HepG2 (cell line): Measurements from ENCODE around the gene DMGDH. TPM values are rescaled to one million over a fixed set of nuclear protein-coding genes. Genes with fewer than 3 reads are reported as not detected.

Source experiments
- ATAC-seq: fragments of 200-7000 bp; cut with Tn5 transposase; 3 replicates; pipeline ENCODE4 v1.9.1; 2020; ENCODE audit warnings: mild to moderate bottlenecking, moderate library complexity
- BruUV-seq: library from RNA; stranded (reverse); fragments of 400-500 nt; replicated peaks from 2 replicates; lab custom pipeline; 2021; lab: Mats Ljungman, UMichigan
- CTCF ChIA-PET: fragments of 300-600 bp; formaldehyde crosslinking; extraction: SDS; loops from one replicate; lab custom pipeline; 2021; ENCODE audit warnings: low total read pairs, inconsistent platforms, low intra/inter-chr PET ratio; lab: Yijun Ruan, JAX
- POLR2A ChIA-PET: fragments of 350-600 bp; sonication (Branson Sonifier 250); formaldehyde crosslinking; loops from one replicate; lab custom pipeline; 2020; ENCODE audit warnings: antibody characterized with exemption, inconsistent platforms; lab: Yijun Ruan, JAX
- DNase-seq: peaks from one replicate; pipeline ENCODE4 v3.0.0-alpha.2; 2015; ENCODE audit warnings: low spot score
- FAIRE-seq: peaks from 3 replicates; lab custom pipeline; 2011; peaks lifted over from hg19 to GRCh38; lab: Jason Lieb, UNC
- H2AFZ ChIP-seq: one replicate; pipeline ENCODE4 v1.6.1; 2011; ENCODE audit warnings: low read length, inconsistent platforms
- H3K27ac ChIP-seq: fragments of 300-600 bp; 3 replicates; pipeline ENCODE4 v1.8.0; 2011; ENCODE audit warnings: mixed run types, mild to moderate bottlenecking, mixed read lengths, low read length, inconsistent platforms; ENCODE audit not compliant: insufficient read depth; ENCODE audit errors: extremely low read length
- H3K27me3 ChIP-seq, 2 experiments: fragments of 200-600 bp in 1 of 2; 2 replicates in 1 of 2; 3 replicates in 1 of 2; pipeline versions ENCODE4 v1.6.0 to v1.8.0; 2011; ENCODE audit warnings: low read length in 2 of 2, mild to moderate bottlenecking in 2 of 2, moderate library complexity in 2 of 2, inconsistent platforms in 1 of 2; ENCODE audit not compliant: insufficient read depth in 2 of 2, control insufficient read depth in 1 of 2
- H3K36me3 ChIP-seq, 2 experiments: fragments of 200-600 bp in 1 of 2; replicated peaks in 1 of 2; 2 replicates in 1 of 2; 3 replicates in 1 of 2; pipeline versions ENCODE4 v1.5.1 to v1.8.0; 2011; ENCODE audit warnings: low read length in 2 of 2, inconsistent platforms in 1 of 2; ENCODE audit not compliant: insufficient read depth in 2 of 2, control insufficient read depth in 1 of 2
- H3K4me1 ChIP-seq: 2 replicates; pipeline ENCODE4 v1.5.1; 2012; ENCODE audit warnings: low read length, inconsistent platforms; ENCODE audit not compliant: insufficient read depth
- H3K4me2 ChIP-seq: 2 replicates; pipeline ENCODE4 v1.6.0; 2011; ENCODE audit warnings: low read depth, low read length, inconsistent platforms
- H3K4me3 ChIP-seq, 3 experiments: fragments of 200-600 bp in 1 of 3; sonication (generic), shearing (Covaris generic) in 1 of 3; replicated peaks in 1 of 3; 2 replicates each; pipeline ENCODE4 v1.5.1; 2011 to 2016; ENCODE audit warnings: low read length in 3 of 3, inconsistent platforms in 2 of 3, low read depth in 2 of 3, mild to moderate bottlenecking in 2 of 3, control low read depth in 1 of 3, mixed read lengths in 1 of 3; ENCODE audit not compliant: insufficient read depth in 1 of 3
- H3K79me2 ChIP-seq: one replicate; pipeline ENCODE4 v1.6.1; 2011; ENCODE audit warnings: low read length, inconsistent platforms; ENCODE audit not compliant: insufficient read depth
- H3K9ac ChIP-seq: 2 replicates; pipeline ENCODE4 v1.6.0; 2011; ENCODE audit warnings: mild to moderate bottlenecking, low read depth, low read length, inconsistent platforms; ENCODE audit not compliant: insufficient read depth
- H3K9me3 ChIP-seq: 2 replicates; pipeline ENCODE4 v1.5.1; 2012; ENCODE audit warnings: mild to moderate bottlenecking, low read length
- H4K20me1 ChIP-seq: 2 replicates; pipeline ENCODE4 v1.6.0; 2011; ENCODE audit warnings: inconsistent platforms, mild to moderate bottlenecking, low read length, moderate library complexity; ENCODE audit not compliant: insufficient read depth
- AHR ChIP-seq: IDR thresholded peaks from 2 replicates; pipeline ENCODE4 v1.6.1; 2018; ENCODE audit warnings: missing genetic modification reagents, missing compliant biosample characterization
- ATF7 ChIP-seq, 2 experiments: fragments of 450-650 bp in 1 of 2; sonication (generic) in 1 of 2; formaldehyde crosslinking in 1 of 2; IDR thresholded peaks; 2 replicates each; pipeline versions ENCODE4 v1.4.0 to v1.6.1; 2016 to 2020; ENCODE audit warnings: antibody characterized with exemption in 1 of 2, mild to moderate bottlenecking in 1 of 2, missing genetic modification reagents in 1 of 2
- CEBPG ChIP-seq: IDR thresholded peaks from 2 replicates; pipeline ENCODE4 v1.6.1; 2016
- POLR2AphosphoS2 ChIP-seq: IDR thresholded peaks from 2 replicates; pipeline ENCODE4 v1.6.1; 2011; ENCODE audit warnings: low read depth, low read length, improper control_type of control experiment
- RBM22 ChIP-seq: fragments of 200-400 bp; formaldehyde crosslinking; optimal IDR thresholded peaks from 2 replicates; pipeline ENCODE3; 2017; ENCODE audit warnings: mild to moderate bottlenecking, low read length, moderate library complexity
- ZKSCAN1 ChIP-seq: fragments of 150-350 bp; IDR thresholded peaks from 2 replicates; pipeline ENCODE4 v1.6.1; 2014; ENCODE audit warnings: low read length
- ZNF451 ChIP-seq: sonication (generic); formaldehyde crosslinking; IDR thresholded peaks from 2 replicates; pipeline ENCODE4 v1.5.0; 2020; ENCODE audit warnings: mild to moderate bottlenecking, missing genetic modification reagents
- ZNF510 ChIP-seq: sonication (generic); formaldehyde crosslinking; IDR thresholded peaks from 2 replicates; pipeline ENCODE4 v1.4.0; 2020; ENCODE audit warnings: low read depth, mild to moderate bottlenecking, missing genetic modification reagents
- ZNF550 ChIP-seq: sonication (generic); formaldehyde crosslinking; IDR thresholded peaks from 2 replicates; pipeline ENCODE4 v1.4.0; 2020; ENCODE audit warnings: mild to moderate bottlenecking, missing genetic modification reagents, borderline replicate concordance
- ZNF7 ChIP-seq: IDR thresholded peaks from 2 replicates; pipeline ENCODE4 v1.6.1; 2016; ENCODE audit warnings: missing biosample characterization, missing genetic modification reagents
- WGBS: methylation state at CpG from one replicate; pipeline ENCODE4 v1.1.6; 2017; ENCODE audit warnings: low lambda C conversion rate; 5-methylcytosine and 5-hydroxymethylcytosine counted together
- in situ Hi-C: cut with HindIII; loops from 2 replicates; pipeline ENCODE4 v1.10.0; 2017; ENCODE audit warnings: low pct_unique_long_range_greater_than_20kb; ENCODE audit not compliant: extremely low pct_ligation_motif_present
- intact Hi-C: fragments of 100-400 bp; cut with micrococcal nuclease; formaldehyde crosslinking; loops from one replicate; pipeline ENCODE4 v1.10.0; 2022; ENCODE audit not compliant: unreplicated experiment
- polyA plus RNA-seq, 8 experiments: library from polyadenylated mRNA; depleted of rRNA in 3 of 8; stranded (reverse) in 7 of 8; unstranded in 1 of 8; fragments of >200 nt; fragmentation: Illumina TruSeq in 4 of 8; extraction: Trizol in 4 of 8; gene quantifications; 2 replicates each; pipeline versions ENCODE4 v1.2.1 to v1.2.3, GENCODE V29; 2011 to 2016; ENCODE audit warnings: low read depth in 4 of 8, missing spikeins in 1 of 8, mixed read lengths in 1 of 8; ENCODE audit not compliant: insufficient read depth in 1 of 8
- total RNA-seq, 5 experiments: library from RNA; depleted of rRNA; stranded (reverse); fragments of >200 nt; fragmentation: Illumina TruSeq; extraction: Trizol; gene quantifications; 2 replicates each; pipeline ENCODE4 v1.2.3, GENCODE V29; 2016; ENCODE audit warnings: low read depth in 1 of 5
- TF ChIP-seq, protein P1 (sequence below): sonication (generic); formaldehyde crosslinking; IDR thresholded peaks from 2 replicates; pipeline ENCODE4 v1.4.0; 2020; ENCODE audit warnings: mild to moderate bottlenecking, missing genetic modification reagents
- TF ChIP-seq, protein P2 (sequence below): sonication (generic); formaldehyde crosslinking; IDR thresholded peaks from 2 replicates; pipeline ENCODE4 v1.5.1; 2020; ENCODE audit warnings: missing genetic modification reagents, mild to moderate bottlenecking, borderline replicate concordance

DMGDH gene
- total and polyA plus RNA-seq, 2 of the 13 experiments (the other 11 are each of a cell fraction or from before 2014, with no cell fraction given), result 3.6 to 7.9 TPM

DNA sequence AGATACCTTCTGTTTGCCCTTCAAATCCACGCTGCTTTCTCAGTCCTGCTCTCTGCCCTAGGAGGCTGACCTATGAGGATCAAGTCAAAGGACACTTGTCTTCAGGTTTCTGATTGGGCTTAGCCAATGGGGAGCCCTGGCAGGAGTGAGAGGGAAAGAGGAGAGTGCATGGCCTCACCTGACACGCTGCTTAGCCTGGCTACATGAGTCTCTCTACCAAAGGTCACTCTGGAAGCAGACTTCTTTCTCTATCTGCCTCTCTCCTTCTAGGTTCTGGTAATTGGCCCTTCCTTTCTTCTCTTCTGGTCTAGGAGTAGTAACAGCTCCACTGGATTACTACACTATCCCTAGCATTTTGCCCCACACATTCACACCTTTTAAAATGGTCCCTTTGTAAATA is 97.5 kb downstream of the DMGDH start:
- no peak overlapping the region for H3K27ac ChIP-seq
- no peaks in the 10 kb centered on the region for H4K20me1 ChIP-seq
- no peak overlapping the region for H2AFZ ChIP-seq
- ChIA-PET POLR2A (interaction anchor here (1.4 to 2.7 kb wide), 2 partner anchors 12 to 14 kb away, joined by 4 to 14 read pairs; partner anchors contain the start of gene ARSB), CTCF (no interaction called here)
- no peaks in the 10 kb centered on the region for H3K27me3 ChIP-seq
- TF ChIP-seq ATF7 (IDR thresholded peaks at IDR 0.05), result no peak
- no peak for TF ChIP-seq ATF7 (CRISPR knock-in tag; IDR thresholded peaks at IDR 0.05)
- TF ChIP-seq, protein P1, sequence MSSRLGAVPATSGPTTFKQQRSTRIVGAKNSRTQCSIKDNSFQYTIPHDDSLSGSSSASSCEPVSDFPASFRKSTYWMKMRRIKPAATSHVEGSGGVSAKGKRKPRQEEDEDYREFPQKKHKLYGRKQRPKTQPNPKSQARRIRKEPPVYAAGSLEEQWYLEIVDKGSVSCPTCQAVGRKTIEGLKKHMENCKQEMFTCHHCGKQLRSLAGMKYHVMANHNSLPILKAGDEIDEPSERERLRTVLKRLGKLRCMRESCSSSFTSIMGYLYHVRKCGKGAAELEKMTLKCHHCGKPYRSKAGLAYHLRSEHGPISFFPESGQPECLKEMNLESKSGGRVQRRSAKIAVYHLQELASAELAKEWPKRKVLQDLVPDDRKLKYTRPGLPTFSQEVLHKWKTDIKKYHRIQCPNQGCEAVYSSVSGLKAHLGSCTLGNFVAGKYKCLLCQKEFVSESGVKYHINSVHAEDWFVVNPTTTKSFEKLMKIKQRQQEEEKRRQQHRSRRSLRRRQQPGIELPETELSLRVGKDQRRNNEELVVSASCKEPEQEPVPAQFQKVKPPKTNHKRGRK (CRISPR knock-in tag), result no peak
- no peak for TF ChIP-seq ZNF7 (CRISPR knock-in tag)
- no peak for TF ChIP-seq ZKSCAN1
- TF ChIP-seq RBM22, result peak; percentile 63
- peak; percentile 72; the same call in 1 of the 2 replicates for TF ChIP-seq POLR2AphosphoS2
- no peak for TF ChIP-seq CEBPG (CRISPR knock-in tag)
- no peaks in the 10 kb centered on the region for H3K9me3 ChIP-seq
- ATAC-seq (peak; percentile 14; the same call in 1 of the 3 replicates), DNase-seq (no peak), FAIRE-seq (no peak)
- intact Hi-C loops (no loop called here), in situ Hi-C loops (no loop called here)
- H3K4me2 ChIP-seq, result no peak overlapping the region
- WGBS, result 95% methylated on average over 2 of the region's 2 CpGs
- BruUV-seq, result no TSS peak
- H3K9ac ChIP-seq, result no peak overlapping the region
- peaks cover 53% of the 10 kb centered on the region for H3K79me2 ChIP-seq
- H3K36me3 ChIP-seq, result peaks cover 9 to 44% of the 10 kb centered on the region in 2 experiments
- no peak overlapping the region for H3K4me3 ChIP-seq
- peaks cover 49% of the 10 kb centered on the region for H3K4me1 ChIP-seq

DNA sequence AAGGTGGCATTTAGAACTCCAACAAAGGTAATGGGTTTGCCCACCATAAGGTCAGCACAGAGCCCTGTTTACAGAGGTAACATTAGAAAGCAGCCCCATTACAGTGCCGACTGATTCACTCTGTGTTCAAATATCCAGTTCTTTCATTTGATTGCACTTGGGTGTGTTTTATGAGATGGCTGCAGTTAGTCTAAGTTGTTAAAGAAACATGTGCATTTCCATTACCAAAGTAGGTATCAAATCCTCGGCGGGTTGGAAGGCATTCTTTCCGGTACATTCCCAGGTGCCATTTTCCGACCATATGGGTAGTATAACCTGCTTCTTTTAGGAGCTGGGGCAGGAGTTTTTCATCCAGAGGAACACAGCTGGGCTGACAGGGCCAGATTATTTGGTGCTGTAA is 100.7 kb downstream of the DMGDH start:
- Histone ChIP-seq H3K36me3 (peaks cover 13 to 52% of the 10 kb centered on the region in 2 experiments), H3K9me3 (no peaks in the 10 kb centered on the region), H3K27me3 (no peaks in the 10 kb centered on the region), H3K27ac (no peak overlapping the region), H2AFZ (no peak overlapping the region)
- FAIRE-seq, result no peak
- DNase-seq, result no peak
- BruUV-seq, result no TSS peak
- in situ Hi-C loops, result no loop called here
- TF ChIP-seq ZNF451 (CRISPR knock-in tag), result no peak
- TF ChIP-seq ZNF550 (CRISPR knock-in tag), result no peak
- TF ChIP-seq, protein P2, sequence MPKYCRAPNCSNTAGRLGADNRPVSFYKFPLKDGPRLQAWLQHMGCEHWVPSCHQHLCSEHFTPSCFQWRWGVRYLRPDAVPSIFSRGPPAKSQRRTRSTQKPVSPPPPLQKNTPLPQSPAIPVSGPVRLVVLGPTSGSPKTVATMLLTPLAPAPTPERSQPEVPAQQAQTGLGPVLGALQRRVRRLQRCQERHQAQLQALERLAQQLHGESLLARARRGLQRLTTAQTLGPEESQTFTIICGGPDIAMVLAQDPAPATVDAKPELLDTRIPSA, result no peak
- no peak for TF ChIP-seq AHR (CRISPR knock-in tag)
- TF ChIP-seq ZNF510 (CRISPR knock-in tag), result no peak
- TF ChIP-seq, all 625 proteins: peak for 0
- ATAC-seq, result no peak
- Histone ChIP-seq H3K79me2 (peaks cover 26% of the 10 kb centered on the region), H3K9ac (no peak overlapping the region), H3K4me3 (no peak overlapping the region), H4K20me1 (no peaks in the 10 kb centered on the region), H3K4me1 (peaks cover 20% of the 10 kb centered on the region), H3K4me2 (no peak overlapping the region)
- ChIA-PET CTCF (no interaction called here), POLR2A (no interaction called here)
- intact Hi-C loops, result no loop called here
- 96% methylated on average over 5 of the region's 5 CpGs for WGBS
